ENCODE data around the gene ELMO1. TPM values are rescaled to one million over a fixed set of nuclear protein-coding genes. Genes with fewer than 3 reads are reported as not detected.

ELMO1 gene
- total and polyA plus RNA-seq, 10 of the 15 experiments (the other 5 are each of a cell fraction or from before 2014, with no cell fraction given) = 22.6 to 85.9 (median 56.6) TPM

DNA sequence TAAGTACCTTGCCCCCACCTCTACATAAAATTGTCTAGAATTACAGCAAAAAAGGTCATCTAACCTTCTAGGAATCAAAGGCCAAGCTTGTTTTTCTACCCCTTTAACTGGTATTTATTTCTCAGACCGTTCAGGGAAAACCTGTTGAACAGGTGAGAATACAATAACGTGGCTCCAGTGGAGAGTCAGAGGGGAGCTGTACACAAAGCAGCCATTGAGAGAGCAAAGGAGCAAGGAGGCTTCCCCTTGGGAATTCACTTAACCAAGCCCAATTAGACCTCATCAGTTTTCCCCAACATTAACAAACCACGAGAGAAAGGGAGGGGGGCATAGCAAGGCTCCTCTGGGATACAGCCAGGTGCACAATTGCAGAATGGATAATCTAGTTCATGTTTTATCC is 101.9 kb downstream of the ELMO1 start:
- Histone ChIP-seq H3K9me3 (replicated peaks; ENCODE audit: control insufficient read depth, insufficient read depth, low read length) (no peaks in the 10 kb centered on the region), H3K27me3 (replicated peaks in 1 of 2; ENCODE audit: control insufficient read depth in 2 of 2, insufficient read depth in 2 of 2, low read length in 1 of 2) (no peaks in the 10 kb centered on the region), H4K20me1 (ENCODE audit: control insufficient read depth, insufficient read depth) (no peaks in the 10 kb centered on the region), H3K9ac (ENCODE audit: control insufficient read depth, insufficient read depth, low read length) (no peak overlapping the region), H3K27ac (ENCODE audit: control insufficient read depth, insufficient read depth) (no peak overlapping the region), H3K36me3 (ENCODE audit: control insufficient read depth in 2 of 2, insufficient read depth in 2 of 2, low read length in 1 of 2) (no peaks in the 10 kb centered on the region), H2AFZ (ENCODE audit: control insufficient read depth, low read depth, low read length) (no peak overlapping the region), H3K79me2 (ENCODE audit: control insufficient read depth, insufficient read depth, low read length) (peaks cover 13% of the 10 kb centered on the region), H3K4me3 (no peak overlapping the region), H3K4me1 (ENCODE audit: control insufficient read depth, insufficient read depth, low read length) (peaks cover 38% of the 10 kb centered on the region), H3K4me2 (ENCODE audit: control insufficient read depth, insufficient read depth) (no peak overlapping the region)
- DNase-seq (ENCODE audit: low read depth, low spot score) (no peak), ATAC-seq (no peak), FAIRE-seq (no peak)
- no peak for TF ChIP-seq RAD21 (IDR thresholded peaks at IDR 0.05; ENCODE audit: insufficient read depth, low read depth, low read length)
- no peak for TF ChIP-seq LARP7 (IDR thresholded peaks at IDR 0.05)
- TF ChIP-seq MEF2B (IDR thresholded peaks at IDR 0.05; ENCODE audit: partially characterized antibody, poor library complexity, severe bottlenecking) = no peak
- TF ChIP-seq, protein P1, sequence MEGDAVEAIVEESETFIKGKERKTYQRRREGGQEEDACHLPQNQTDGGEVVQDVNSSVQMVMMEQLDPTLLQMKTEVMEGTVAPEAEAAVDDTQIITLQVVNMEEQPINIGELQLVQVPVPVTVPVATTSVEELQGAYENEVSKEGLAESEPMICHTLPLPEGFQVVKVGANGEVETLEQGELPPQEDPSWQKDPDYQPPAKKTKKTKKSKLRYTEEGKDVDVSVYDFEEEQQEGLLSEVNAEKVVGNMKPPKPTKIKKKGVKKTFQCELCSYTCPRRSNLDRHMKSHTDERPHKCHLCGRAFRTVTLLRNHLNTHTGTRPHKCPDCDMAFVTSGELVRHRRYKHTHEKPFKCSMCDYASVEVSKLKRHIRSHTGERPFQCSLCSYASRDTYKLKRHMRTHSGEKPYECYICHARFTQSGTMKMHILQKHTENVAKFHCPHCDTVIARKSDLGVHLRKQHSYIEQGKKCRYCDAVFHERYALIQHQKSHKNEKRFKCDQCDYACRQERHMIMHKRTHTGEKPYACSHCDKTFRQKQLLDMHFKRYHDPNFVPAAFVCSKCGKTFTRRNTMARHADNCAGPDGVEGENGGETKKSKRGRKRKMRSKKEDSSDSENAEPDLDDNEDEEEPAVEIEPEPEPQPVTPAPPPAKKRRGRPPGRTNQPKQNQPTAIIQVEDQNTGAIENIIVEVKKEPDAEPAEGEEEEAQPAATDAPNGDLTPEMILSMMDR (IDR thresholded peaks at IDR 0.05 in 2 of 3, conservative IDR thresholded peaks at IDR 0.05 in 1 of 3; ENCODE audit: control insufficient read depth in 2 of 3, extremely low read depth in 1 of 3, insufficient read depth in 1 of 3, low read depth in 3 of 3, low read length in 3 of 3) = no peak
- no peak for TF ChIP-seq FOS (IDR thresholded peaks at IDR 0.05; ENCODE audit: borderline replicate concordance, extremely low read depth, insufficient read length)
- TF ChIP-seq, protein P2, sequence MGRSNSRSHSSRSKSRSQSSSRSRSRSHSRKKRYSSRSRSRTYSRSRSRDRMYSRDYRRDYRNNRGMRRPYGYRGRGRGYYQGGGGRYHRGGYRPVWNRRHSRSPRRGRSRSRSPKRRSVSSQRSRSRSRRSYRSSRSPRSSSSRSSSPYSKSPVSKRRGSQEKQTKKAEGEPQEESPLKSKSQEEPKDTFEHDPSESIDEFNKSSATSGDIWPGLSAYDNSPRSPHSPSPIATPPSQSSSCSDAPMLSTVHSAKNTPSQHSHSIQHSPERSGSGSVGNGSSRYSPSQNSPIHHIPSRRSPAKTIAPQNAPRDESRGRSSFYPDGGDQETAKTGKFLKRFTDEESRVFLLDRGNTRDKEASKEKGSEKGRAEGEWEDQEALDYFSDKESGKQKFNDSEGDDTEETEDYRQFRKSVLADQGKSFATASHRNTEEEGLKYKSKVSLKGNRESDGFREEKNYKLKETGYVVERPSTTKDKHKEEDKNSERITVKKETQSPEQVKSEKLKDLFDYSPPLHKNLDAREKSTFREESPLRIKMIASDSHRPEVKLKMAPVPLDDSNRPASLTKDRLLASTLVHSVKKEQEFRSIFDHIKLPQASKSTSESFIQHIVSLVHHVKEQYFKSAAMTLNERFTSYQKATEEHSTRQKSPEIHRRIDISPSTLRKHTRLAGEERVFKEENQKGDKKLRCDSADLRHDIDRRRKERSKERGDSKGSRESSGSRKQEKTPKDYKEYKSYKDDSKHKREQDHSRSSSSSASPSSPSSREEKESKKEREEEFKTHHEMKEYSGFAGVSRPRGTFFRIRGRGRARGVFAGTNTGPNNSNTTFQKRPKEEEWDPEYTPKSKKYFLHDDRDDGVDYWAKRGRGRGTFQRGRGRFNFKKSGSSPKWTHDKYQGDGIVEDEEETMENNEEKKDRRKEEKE (IDR thresholded peaks at IDR 0.05) = no peak
- no peak for TF ChIP-seq STAT3 (IDR thresholded peaks at IDR 0.05; ENCODE audit: low read depth, low read length)
- no peak for TF ChIP-seq SIX5 (IDR thresholded peaks at IDR 0.05; ENCODE audit: low read depth, low read length, severe bottlenecking)
- TF ChIP-seq YY1 (IDR thresholded peaks at IDR 0.05; ENCODE audit: low read depth, low read length) = no peak
- TF ChIP-seq CREB1 (IDR thresholded peaks at IDR 0.05; ENCODE audit: low read depth) = no peak
- TF ChIP-seq GATAD2B (conservative IDR thresholded peaks at IDR 0.05; ENCODE audit: low read depth) = no peak
- TF ChIP-seq SMARCA5 (IDR thresholded peaks at IDR 0.05) = no peak
- ChIA-PET POLR2A (interaction anchor here (1.0 kb wide), 1 partner anchor 9 kb away, joined by 3 read pairs; no protein-coding TSS in a partner anchor), SMC1A (ENCODE audit: uncharacterized antibody, unreplicated experiment) (interaction anchor here (0.7 to 1.1 kb wide), 2 partner anchors 59 to 62 kb away, joined by 4 to 8 read pairs; no protein-coding TSS in a partner anchor), RAD21 (ENCODE audit: unreplicated experiment) (interaction anchor here (0.7 to 2.8 kb wide), 3 partner anchors 9 to 487 kb away, joined by 3 to 12 read pairs (median 4); no protein-coding TSS in a partner anchor), CTCF (interaction anchor here (2.6 to 19.0 kb wide), 2 partner anchors 62 to 138 kb away, joined by 12 to 298 read pairs; no protein-coding TSS in a partner anchor)
- in situ Hi-C loops (cut with MboI) = loop anchor here (10.0 kb wide), 3 partner anchors 132 to 1622 kb away; no protein-coding TSS in a partner anchor
- WGBS (ENCODE audit: insufficient coverage, insufficient replicate concordance, low lambda C conversion rate, missing lambda C conversion rate) = 62% methylated on average over 3 of the region's 3 CpGs
- intact Hi-C loops (cut with micrococcal nuclease; ENCODE audit: unreplicated experiment) = no loop called here
- no TSS peak for BruUV-seq (replicated peaks)

Data from GM12878 (cell line).